Measurements from ENCODE around the gene PFKL.
"Not testable (repeated sequence)": the region's sequence is repeated elsewhere in the genome, so short reads cannot be mapped to it uniquely, and the experiment has no call there.

DNA sequence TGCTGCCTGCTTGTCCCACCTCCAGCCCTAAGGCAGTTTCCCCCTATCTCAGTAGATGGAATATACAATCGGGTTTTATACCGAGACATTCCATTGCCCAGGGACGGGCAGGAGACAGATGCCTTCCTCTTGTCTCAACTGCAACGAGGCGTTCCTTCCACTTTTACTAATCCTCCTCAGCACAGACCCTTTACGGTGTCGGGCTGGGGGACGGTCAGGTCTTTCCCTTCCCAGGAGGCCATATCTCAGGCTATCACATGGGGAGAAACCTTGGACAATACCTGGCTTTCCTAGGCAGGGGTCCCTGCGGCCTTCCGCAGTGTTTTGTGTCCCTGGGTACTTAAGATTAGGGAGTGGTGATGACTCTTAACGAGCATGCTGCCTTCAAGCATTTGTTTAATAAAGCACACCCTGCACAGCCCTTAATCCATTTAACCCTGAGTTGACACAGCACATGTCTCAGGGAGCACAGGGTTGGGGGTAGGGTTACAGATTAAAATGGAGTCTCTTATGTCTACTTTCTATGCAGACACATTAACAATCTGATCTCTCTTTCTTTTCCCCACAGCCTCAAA lies 16.6 kb upstream of the PFKL start:
- TF ChIP-seq, protein P1, sequence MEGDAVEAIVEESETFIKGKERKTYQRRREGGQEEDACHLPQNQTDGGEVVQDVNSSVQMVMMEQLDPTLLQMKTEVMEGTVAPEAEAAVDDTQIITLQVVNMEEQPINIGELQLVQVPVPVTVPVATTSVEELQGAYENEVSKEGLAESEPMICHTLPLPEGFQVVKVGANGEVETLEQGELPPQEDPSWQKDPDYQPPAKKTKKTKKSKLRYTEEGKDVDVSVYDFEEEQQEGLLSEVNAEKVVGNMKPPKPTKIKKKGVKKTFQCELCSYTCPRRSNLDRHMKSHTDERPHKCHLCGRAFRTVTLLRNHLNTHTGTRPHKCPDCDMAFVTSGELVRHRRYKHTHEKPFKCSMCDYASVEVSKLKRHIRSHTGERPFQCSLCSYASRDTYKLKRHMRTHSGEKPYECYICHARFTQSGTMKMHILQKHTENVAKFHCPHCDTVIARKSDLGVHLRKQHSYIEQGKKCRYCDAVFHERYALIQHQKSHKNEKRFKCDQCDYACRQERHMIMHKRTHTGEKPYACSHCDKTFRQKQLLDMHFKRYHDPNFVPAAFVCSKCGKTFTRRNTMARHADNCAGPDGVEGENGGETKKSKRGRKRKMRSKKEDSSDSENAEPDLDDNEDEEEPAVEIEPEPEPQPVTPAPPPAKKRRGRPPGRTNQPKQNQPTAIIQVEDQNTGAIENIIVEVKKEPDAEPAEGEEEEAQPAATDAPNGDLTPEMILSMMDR (IDR thresholded peaks at IDR 0.05), result not testable (repeated sequence)
- not testable (repeated sequence) for TF ChIP-seq POLR2A (IDR thresholded peaks at IDR 0.05)
